Keratinocyte (primary cell): ENCODE data around the gene TNP2.

Source experiments
- CTCF ChIP-seq, 3 experiments: IDR thresholded peaks in 1 of 3; conservative IDR thresholded peaks in 1 of 3; optimal IDR thresholded peaks in 1 of 3; 2 replicates in 2 of 3; 3 replicates in 1 of 3; pipeline versions ENCODE3 to v1.5.1; 2011; ENCODE audit warnings: low read length in 3 of 3, mild to moderate bottlenecking in 3 of 3, moderate library complexity in 2 of 3, control low read depth in 1 of 3, inconsistent platforms in 1 of 3; ENCODE audit not compliant: insufficient read depth in 2 of 3; ENCODE audit errors: extremely low read depth in 1 of 3
- EZH2 ChIP-seq: IDR thresholded peaks from one replicate; pipeline ENCODE4 v1.6.1; 2012; ENCODE audit warnings: inconsistent platforms, mild to moderate bottlenecking, low read length, moderate library complexity

- no peak for TF ChIP-seq CTCF (optimal IDR thresholded peaks at IDR 0.05 in 1 of 3, IDR thresholded peaks at IDR 0.05 in 1 of 3, conservative IDR thresholded peaks at IDR 0.05 in 1 of 3; ENCODE audit: extremely low read depth in 1 of 3, insufficient read depth in 2 of 3, low read length in 3 of 3)
- no peak for TF ChIP-seq EZH2
These were observed 4.0 kb downstream of the TNP2 start for GRCh38 chr16:11265124-11265523.
